Inflammatory macrophage treated with lipopolysaccharide for 1 hour (primary cell): ENCODE results near the gene TYMP.
A peak's percentile ranks its signal among the peaks of the same experiment; 100 is the strongest.
"Not testable (repeated sequence)": the region's sequence is repeated elsewhere in the genome, so short reads cannot be mapped to it uniquely, and the experiment has no call there.

Experiments
- DNase-seq, 2 donors: peaks; one replicate each; pipeline ENCODE4 v3.0.0-alpha.2; 2020 to 2022

The TYMP gene

GRCh38 chr22:50523806-50524675 lies 5.8 kb downstream of the TYMP start:
- no peak for DNase-seq

GRCh38 chr22:50523458-50523805 lies 6.4 kb downstream of the TYMP start:
- no peak for DNase-seq

GRCh38 chr22:50522806-50523438 lies 6.9 kb downstream of the TYMP start:
- DNase-seq = no peak

- no peak for DNase-seq
These were observed 7.5 kb downstream of the TYMP start for GRCh38 chr22:50522208-50522805.

GRCh38 chr22:50521710-50522109 lies 8.1 kb downstream of the TYMP start:
- no peak for DNase-seq

GRCh38 chr22:50520826-50521453 lies 8.9 kb downstream of the TYMP start:
- no peak for DNase-seq

- DNase-seq = not testable (repeated sequence)
These were observed 9.6 kb downstream of the TYMP start for GRCh38 chr22:50520184-50520583.

GRCh38 chr22:50519151-50519550 lies 10.7 kb downstream of the TYMP start:
- DNase-seq = no peak

GRCh38 chr22:50518606-50519005 lies 11.2 kb downstream of the TYMP start:
- DNase-seq = no peak

GRCh38 chr22:50517495-50518260 lies 12.1 kb downstream of the TYMP start:
- no peak for DNase-seq

- no peak for DNase-seq
These were observed 12.9 kb downstream of the TYMP start for GRCh38 chr22:50516891-50517290.

GRCh38 chr22:50516068-50516467 lies 13.7 kb downstream of the TYMP start:
- DNase-seq = no peak

GRCh38 chr22:50513175-50513574 lies 16.6 kb downstream of the TYMP start:
- no peak for DNase-seq

- no peak for DNase-seq
These were observed 20.9 kb downstream of the TYMP start for GRCh38 chr22:50508897-50509296.

- peak; percentile 96 to 99 for DNase-seq
These were observed 21.6 kb downstream of the TYMP start, which contains the start of gene NCAPH2 for GRCh38 chr22:50507991-50508884. NCAPH2 (plus strand) TSS chr22:50508224; CDS start chr22:50508338, 114 bp downstream.

- DNase-seq = no peak
These were observed 22.3 kb downstream of the TYMP start, which contains the start of gene LMF2 for GRCh38 chr22:50507421-50507990. LMF2 (minus strand) TSS chr22:50507702; CDS start chr22:50507675, 27 bp downstream.

- DNase-seq = no peak
These were observed 23.0 kb downstream of the TYMP start for GRCh38 chr22:50506611-50507420.

- DNase-seq = no peak
These were observed 23.8 kb downstream of the TYMP start for GRCh38 chr22:50505776-50506610.

- DNase-seq = no peak
These were observed 24.5 kb downstream of the TYMP start for GRCh38 chr22:50505276-50505775.
